RWPE2 (cell line): ENCODE data around the gene F3.

ENCODE experiments used
- ATAC-seq: fragments of 200-7000 bp; cut with Tn5 transposase; 3 replicates; pipeline ENCODE4 v1.9.1; 2021; ENCODE audit warnings: low read depth
- DNase-seq: peaks from one replicate; pipeline ENCODE4 v3.0.0-alpha.2; 2020; ENCODE audit warnings: low spot score
- H3K27ac ChIP-seq: fragments of 450-650 bp; 2 replicates; pipeline ENCODE4 v1.5.1; 2017; ENCODE audit warnings: mild to moderate bottlenecking; ENCODE audit not compliant: poor library complexity, severe bottlenecking
- H3K27me3 ChIP-seq: fragments of 250-450 bp; sonication (Bioruptor Pico); 2 replicates; pipeline ENCODE4 v1.5.1; 2021; ENCODE audit warnings: mild to moderate bottlenecking, moderate library complexity; ENCODE audit not compliant: insufficient read depth, poor library complexity, severe bottlenecking
- H3K36me3 ChIP-seq: fragments of 250-450 bp; sonication (Bioruptor Pico); 2 replicates; pipeline ENCODE4 v1.5.1; 2020; ENCODE audit warnings: low read depth, mild to moderate bottlenecking, moderate library complexity
- H3K4me1 ChIP-seq: fragments of 250-450 bp; sonication (Bioruptor Pico); 2 replicates; pipeline ENCODE4 v1.5.1; 2021; ENCODE audit warnings: mild to moderate bottlenecking, moderate library complexity; ENCODE audit not compliant: insufficient read depth, poor library complexity, severe bottlenecking
- H3K4me3 ChIP-seq: fragments of 250-450 bp; sonication (Bioruptor Pico); 2 replicates; pipeline ENCODE4 v1.5.1; 2021; ENCODE audit warnings: mild to moderate bottlenecking, moderate library complexity; ENCODE audit not compliant: severe bottlenecking
- H3K9me3 ChIP-seq: fragments of 250-450 bp; sonication (Bioruptor Pico); 2 replicates; pipeline ENCODE4 v1.5.1; 2021; ENCODE audit warnings: mild to moderate bottlenecking, moderate library complexity; ENCODE audit not compliant: severe bottlenecking
- TF ChIP-seq, protein P1 (sequence below): fragments of 450-650 bp; IDR thresholded peaks from one replicate; pipeline ENCODE4 v1.5.1; 2017; ENCODE audit warnings: mild to moderate bottlenecking, moderate library complexity; ENCODE audit not compliant: poor library complexity, severe bottlenecking

Gene F3

GRCh38 chr1:94539496-94539895 lies 2.1 kb downstream of the F3 start:
- DNase-seq: no peak
- Histone ChIP-seq H3K27ac (peak overlapping the region; percentile 99), H3K27me3 (no peaks in the 10 kb centered on the region), H3K9me3 (no peaks in the 10 kb centered on the region), H3K36me3 (peaks cover 88% of the 10 kb centered on the region), H3K4me3 (peak overlapping the region; percentile 90), H3K4me1 (peaks cover 24% of the 10 kb centered on the region)
- TF ChIP-seq, protein P1, sequence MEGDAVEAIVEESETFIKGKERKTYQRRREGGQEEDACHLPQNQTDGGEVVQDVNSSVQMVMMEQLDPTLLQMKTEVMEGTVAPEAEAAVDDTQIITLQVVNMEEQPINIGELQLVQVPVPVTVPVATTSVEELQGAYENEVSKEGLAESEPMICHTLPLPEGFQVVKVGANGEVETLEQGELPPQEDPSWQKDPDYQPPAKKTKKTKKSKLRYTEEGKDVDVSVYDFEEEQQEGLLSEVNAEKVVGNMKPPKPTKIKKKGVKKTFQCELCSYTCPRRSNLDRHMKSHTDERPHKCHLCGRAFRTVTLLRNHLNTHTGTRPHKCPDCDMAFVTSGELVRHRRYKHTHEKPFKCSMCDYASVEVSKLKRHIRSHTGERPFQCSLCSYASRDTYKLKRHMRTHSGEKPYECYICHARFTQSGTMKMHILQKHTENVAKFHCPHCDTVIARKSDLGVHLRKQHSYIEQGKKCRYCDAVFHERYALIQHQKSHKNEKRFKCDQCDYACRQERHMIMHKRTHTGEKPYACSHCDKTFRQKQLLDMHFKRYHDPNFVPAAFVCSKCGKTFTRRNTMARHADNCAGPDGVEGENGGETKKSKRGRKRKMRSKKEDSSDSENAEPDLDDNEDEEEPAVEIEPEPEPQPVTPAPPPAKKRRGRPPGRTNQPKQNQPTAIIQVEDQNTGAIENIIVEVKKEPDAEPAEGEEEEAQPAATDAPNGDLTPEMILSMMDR: no peak
- peak; percentile 3; the same call in 2 of the 3 replicates for ATAC-seq

DNA sequence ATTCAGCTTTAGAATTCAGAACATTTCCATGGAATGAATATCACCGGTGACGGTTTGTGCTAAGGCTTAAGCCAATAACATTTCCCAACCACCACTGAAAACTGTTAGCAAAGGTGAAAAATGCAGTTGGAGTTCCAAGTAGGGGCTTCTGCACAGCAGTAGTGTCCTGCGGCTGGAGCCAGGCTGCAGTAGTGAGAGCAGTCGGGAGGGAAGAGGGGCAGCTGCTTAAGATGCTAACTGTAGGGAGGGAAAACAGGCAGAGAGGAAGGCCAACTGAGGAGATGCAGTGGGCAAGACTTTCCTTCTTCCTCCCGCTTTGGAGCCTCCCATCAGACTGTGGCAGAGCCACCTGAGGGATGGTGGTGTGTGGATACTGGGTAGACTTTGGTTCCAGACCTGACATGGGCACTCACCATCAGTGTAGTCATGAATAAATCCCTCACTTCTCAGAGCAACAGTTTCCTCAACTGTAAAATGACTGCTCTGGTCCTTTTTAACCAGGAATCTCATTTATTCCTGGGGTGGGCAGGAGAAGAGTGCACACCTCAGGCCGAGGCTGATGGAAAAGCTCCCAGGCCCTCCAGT lies 3.2 kb downstream of the F3 start:
- no peak for ATAC-seq
- no peak for DNase-seq
- peaks cover 16% of the 10 kb centered on the region for H3K4me1 ChIP-seq
- H3K27ac ChIP-seq: peak overlapping the region; percentile 99
- peak overlapping the region; percentile 90 for H3K4me3 ChIP-seq
- no peaks in the 10 kb centered on the region for H3K27me3 ChIP-seq
- TF ChIP-seq, protein P1: no peak
- H3K9me3 ChIP-seq: no peaks in the 10 kb centered on the region
- H3K36me3 ChIP-seq: peaks cover 91% of the 10 kb centered on the region

DNA sequence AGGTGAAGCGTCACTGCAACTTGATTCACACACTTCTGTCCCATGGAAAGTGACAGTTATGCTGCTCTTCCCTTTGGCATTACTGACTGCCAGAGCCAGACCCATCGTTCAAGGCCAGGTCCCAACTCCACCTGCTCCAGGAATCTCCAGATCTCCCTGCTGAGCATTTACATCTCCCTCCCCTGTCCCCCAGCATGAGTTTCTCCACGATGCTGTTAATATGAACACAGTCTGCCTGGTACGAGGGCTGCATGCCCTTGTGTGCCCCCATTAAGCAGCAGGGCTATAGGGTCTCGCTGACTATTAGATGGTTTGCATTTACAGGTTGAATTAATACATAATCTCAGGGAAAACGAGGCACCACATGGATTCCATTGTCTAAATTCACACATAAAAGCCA lies 4.3 kb downstream of the F3 start:
- Histone ChIP-seq H3K36me3 (peaks cover 92% of the 10 kb centered on the region), H3K27ac (peak overlapping the region; percentile 99), H3K4me1 (peaks cover 16% of the 10 kb centered on the region), H3K27me3 (no peaks in the 10 kb centered on the region), H3K9me3 (no peaks in the 10 kb centered on the region), H3K4me3 (peak overlapping the region; percentile 90)
- DNase-seq (no peak), ATAC-seq (peak; percentile 0; the same call in 1 of the 3 replicates)
- TF ChIP-seq, protein P1: no peak

DNA sequence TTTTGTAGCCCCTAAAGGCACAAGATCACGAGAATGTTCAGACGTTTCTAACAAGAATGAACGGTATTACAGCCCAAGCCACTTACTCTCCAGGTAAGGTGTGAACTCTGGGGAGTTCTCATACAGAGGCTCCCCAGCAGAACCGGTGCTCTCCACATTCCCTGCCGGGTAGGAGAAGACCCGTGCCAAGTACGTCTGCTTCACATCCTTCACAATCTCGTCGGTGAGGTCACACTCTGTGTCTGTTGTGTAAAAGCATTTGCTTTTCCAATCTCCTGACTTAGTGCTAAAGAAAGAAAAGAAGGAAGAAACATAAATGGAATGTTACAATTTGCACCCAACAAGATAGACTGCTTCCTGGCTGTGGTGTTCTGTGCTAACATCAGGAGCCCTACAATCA lies 5.7 kb downstream of the F3 start:
- Histone ChIP-seq H3K4me1 (peaks cover 16% of the 10 kb centered on the region), H3K4me3 (no peak overlapping the region), H3K36me3 (peaks cover 98% of the 10 kb centered on the region), H3K9me3 (no peaks in the 10 kb centered on the region), H3K27ac (peak overlapping the region; percentile 99), H3K27me3 (no peaks in the 10 kb centered on the region)
- TF ChIP-seq, protein P1: no peak
- no peak for DNase-seq
- peak; percentile 0; the same call in 1 of the 3 replicates for ATAC-seq

- peak overlapping the region; percentile 99 for H3K27ac ChIP-seq
- TF ChIP-seq, protein P1: no peak
- no peaks in the 10 kb centered on the region for H3K27me3 ChIP-seq
- H3K9me3 ChIP-seq: no peaks in the 10 kb centered on the region
- ATAC-seq (0 out of 3 replicates have a peak, but pooled peaks have one; percentile 0), DNase-seq (no peak)
- H3K36me3 ChIP-seq: peaks cover 98% of the 10 kb centered on the region
- no peak overlapping the region for H3K4me3 ChIP-seq
- H3K4me1 ChIP-seq: peaks cover 16% of the 10 kb centered on the region
Observed at GRCh38 chr1:94535095-94535494, 6.5 kb downstream of the F3 start.
